Smooth muscle cell of the brain vasculature (primary cell): ENCODE data around the gene MLYCD.

Experiments
- DNase-seq: peaks from one replicate; pipeline ENCODE4 v3.0.0-alpha.2; 2012; ENCODE audit warnings: low read depth, low spot score

Gene MLYCD

DNA sequence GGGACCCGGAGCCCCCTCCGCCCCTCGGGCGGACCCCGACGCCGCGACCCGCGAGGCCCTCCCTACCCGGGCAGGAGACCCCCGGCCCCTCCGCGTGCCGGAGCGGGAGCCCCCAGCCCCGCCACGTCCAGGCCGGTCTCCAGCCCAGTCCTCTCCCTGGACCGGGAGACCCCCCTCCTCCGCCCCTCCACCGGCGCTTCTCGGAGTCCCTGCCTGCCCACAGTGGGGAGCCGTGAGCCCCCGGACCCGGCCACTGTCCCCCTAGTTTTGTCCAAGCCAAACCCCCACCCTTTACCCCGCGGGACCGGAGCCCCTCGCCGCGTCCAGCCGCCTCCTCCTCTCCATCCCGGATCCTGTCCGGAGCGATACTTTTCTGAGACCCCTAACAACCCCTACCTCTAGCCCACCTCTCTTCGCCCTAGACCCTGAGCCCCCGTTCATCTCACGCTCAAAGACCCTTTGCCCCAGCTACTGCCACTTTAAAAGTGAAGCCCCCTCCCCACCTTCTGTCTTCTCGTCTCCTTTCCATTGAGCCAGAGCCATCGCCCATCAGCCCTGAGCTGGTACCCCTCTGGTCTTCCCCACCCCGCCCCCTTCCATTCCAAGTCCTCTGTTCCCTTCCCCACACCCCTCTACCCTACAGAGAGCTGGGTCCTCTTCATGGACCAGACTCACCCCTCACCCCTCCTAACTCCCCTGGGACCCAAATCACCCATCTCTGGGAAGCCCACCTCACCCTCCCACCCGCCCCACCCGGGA lies 70.2 kb downstream of the MLYCD start:
- DNase-seq, result no peak

DNA sequence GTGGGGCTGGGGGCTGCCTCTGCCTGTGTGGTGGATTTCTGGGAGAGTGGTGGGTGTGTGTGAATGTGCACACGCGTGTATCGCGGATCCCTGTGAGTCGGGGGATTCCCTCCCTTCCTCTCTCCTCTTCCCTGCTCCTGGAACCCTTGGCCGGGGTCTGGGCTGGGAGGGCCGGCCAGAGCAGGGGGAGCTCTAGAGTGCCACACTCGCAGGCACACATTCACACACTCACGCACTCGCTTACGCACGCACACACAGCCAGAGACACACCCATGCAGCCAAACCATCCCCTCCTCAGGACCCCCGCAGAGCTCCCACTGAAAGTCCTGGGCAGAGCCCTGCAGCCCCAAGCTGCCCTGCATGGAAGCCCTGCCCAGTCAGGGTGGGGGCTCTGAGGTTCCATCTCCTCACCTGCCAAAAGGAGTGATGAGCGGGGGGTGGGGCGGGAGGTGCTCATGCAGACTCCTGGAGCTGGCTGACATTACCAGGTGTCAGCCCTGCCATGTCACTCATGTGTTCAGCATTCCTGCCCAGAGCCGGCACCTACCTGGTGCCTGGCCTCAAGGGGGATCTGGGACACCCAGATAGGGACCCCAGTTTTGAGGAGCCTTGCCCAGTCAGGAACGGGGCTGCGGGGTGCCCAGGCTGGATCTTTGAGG lies 71.0 kb downstream of the MLYCD start:
- no peak for DNase-seq

GRCh38 chr16:83970430-83970815 lies 71.5 kb downstream of the MLYCD start:
- DNase-seq, result no peak

DNA sequence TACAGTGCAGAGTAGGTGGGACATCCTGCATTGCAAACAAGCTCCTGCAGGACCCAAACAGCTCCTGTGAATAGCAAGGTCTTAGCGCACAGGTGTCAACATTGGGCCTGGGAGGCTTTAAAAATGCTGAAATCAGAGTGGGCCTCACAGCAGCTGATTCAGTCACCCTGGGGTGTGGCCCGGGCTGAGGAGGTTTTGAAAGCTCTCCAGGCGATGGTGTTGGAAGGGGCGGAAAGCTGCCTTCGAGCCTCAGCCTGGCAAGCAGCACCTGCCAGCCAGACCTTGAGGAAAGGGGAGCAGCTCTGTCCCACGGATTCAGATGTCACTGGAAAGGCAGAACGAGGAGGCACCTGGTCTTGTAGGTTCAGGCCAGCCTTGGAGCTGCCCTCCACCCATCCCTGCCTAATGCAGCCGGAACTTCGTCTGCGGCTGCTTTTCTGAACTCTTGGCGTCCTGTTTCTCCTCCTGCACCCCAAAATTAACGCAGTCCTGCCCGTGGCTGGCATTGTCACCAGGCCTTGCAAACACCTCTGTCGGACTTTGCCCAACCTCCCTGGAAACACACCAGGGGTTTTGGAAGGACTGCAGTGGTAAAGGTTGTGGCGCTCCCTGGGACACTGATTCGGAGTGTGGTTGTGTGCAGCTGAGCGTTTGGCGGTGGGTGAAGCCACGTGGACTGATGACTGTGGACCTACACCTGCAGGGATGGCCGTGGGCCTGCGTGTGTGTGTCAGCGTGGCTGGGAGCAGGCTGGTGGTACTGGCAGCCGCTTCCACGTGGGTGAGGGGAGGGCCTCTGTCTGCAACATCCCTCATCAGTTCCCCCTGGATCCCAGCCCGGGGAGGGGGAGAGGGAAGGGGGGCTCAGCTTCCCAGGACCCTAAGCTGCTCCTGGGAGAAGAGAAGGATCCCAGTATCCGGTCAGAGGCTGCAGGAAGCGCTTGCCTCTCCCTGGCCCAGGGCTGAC lies 72.5 kb downstream of the MLYCD start:
- DNase-seq, result no peak

DNA sequence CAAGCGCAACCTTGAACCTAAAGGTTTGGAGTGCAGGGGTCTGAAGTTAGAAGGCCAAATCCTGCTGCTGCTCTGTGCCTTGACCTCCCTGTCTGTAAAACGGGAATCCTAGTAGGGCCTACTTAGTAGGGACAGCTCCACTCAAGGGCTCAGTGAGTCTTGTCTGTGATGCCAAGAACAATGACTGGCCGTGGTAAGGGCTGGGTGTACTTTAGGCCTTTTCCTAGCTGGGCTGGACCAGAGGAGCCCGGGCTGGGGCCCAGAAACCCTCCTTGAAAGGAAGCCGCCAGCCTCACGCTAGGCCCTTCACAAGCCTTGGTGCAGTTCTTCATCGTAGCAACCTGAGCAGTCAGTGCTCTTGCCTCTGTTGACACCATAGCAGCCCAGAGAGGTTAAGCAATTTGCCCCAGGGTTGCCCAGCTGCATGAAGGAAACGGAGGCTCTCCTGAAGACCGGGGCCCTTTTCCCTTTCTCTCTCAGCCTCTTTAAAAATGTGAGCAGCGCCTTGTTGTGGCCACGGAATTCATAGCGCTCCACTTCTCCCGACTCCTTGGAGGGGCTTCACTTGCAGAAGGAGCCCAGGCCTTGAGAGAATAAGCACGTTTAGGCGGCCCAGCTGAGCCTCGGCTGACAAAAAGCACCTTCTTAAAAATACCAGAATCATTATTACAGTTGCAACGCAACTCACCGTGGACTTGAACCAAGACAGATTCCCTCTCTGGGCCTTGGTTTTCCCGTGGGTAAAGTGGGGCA lies 73.5 kb downstream of the MLYCD start:
- no peak for DNase-seq

GRCh38 chr16:83973077-83973476 lies 74.2 kb downstream of the MLYCD start:
- no peak for DNase-seq

DNA sequence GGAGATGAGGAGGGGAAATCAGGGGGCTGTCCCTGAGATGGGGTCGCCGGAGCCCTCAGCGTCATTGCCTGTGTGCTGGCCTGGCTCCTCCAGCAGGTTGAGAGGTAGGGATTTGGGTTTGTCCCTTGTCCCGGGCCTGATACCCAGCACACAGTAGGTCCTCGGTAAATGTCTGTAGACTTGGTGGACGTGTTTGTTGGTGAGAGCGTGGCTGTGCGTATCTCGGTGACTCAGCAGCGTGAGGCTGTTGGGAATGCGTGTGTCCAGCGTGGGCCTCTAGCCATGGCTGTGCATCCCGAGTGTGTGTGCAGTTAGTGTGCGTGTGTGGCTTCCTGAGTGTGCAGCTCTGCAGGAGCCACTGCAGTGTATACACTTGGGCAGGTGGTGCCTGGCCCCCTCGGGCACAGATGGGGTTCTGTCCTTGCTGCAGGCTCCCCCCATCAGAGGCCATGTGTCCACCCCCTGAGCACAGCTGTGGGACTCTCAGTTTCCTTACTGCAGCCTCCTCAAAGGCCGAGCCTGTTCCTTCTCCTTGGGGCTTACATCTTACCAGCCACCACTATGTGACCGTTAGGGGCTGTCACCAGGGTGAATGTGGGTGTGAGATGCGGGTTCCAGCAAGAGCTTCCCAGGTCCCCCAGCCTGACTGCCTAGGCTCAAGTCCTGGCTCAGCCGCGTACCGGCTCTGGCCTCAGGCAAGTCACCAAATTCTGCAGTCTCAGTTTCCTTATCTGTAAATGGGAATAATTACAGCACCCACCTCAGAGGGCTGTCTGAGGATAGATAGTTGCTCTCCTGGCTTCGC lies 74.9 kb downstream of the MLYCD start:
- DNase-seq, result no peak

DNA sequence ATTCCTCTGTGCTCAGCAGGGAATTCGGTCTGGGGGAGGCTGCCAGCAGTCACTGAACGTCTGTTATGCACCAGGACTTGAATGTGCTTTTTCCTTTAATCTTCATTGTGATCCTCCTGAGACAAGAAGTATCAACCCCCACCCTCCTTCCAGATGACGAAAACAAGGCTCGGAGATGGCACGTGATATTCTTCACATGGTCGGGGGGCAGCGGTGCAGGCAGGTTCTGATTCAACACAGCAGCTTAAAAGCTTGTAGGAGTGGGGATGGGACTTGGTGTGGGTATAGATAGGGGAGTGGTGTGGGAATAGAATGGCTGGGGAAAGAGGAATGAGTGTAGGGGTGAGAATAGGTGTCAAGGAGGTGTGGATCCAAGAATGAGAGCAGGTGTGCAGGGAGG lies 75.6 kb downstream of the MLYCD start:
- no peak for DNase-seq

GRCh38 chr16:83975590-83976260 lies 76.8 kb downstream of the MLYCD start:
- DNase-seq, result no peak
